DMS 273 (cell line): ENCODE measurements around the gene ERGIC1.
"Not testable (repeated sequence)": the region's sequence is repeated elsewhere in the genome, so short reads cannot be mapped to it uniquely, and the experiment has no call there.

ENCODE experiments used
- DNase-seq: peaks from one replicate; lab custom pipeline; 2025; ENCODE audit not compliant: unreplicated experiment; lab: John Stamatoyannopoulos, UW

ERGIC1 gene

GRCh38 chr5:172833686-172834414 is at the start of gene ERGIC1:
Gene ERGIC1 (plus strand): TSS chr5:172834251. CDS start chr5:172834414, 163 bp downstream.
- peak; percentile 87 for DNase-seq

DNA sequence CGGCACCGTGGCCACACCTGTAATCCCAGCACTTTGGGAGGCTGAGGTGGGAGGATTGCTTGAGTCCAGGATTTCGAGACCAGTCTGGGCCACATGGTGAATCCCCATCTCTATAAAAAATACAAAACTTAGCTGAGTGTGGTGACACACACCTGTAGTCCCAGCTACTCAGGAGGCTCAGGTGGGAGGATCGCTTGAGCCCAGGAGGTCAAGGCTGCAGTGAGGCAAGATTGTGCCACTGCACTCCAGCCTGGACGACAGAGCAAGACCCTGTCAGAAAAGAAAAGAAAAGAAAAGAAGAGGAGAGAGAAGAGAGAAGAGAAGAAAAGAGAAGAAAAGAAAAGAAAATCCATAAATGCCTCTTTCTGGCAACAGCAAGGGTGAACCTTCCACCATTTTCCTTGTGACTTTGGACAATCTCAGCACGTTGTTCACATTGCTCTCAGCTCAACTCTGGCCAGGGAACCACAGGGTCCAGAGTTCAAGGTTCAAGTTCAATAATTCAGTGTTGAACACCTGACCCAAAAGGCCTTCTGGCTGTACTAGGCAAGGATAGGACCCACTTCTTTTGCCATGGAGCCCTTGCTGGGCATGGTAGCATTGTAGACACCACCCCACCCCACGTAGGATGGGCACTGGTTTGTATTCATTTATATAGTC is 48.5 kb upstream of the ERGIC1 start:
- DNase-seq = no peak

DNA sequence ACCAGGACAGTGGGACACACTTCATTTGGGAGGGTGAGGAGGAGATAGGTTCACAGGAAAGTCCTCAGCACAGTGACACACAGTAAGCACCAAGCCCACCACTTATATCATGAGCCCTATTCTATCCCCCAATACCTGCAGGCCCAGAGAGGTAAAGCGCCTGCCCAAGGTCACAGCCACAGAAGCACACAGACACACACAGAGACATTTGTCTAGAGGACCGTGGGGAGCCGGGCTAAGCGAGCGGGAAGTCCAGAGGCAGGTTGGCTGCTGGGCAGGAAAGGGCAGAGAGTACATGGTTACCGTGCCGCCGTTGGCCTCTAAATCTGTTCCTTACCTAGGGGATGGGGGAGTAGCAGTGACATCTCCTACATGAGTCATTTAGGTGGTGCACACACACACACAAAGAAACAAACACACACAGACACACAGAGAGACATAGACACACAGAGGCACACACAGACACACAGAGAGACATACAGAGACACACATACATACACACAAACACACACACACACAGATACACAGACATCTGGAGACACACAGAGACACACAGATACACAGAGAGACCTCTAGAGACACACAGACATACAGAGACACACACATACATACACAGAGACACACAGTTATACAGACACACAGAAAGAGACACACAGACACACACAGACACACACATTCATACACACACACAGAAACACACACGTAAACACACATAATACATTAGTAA is 47.2 kb upstream of the ERGIC1 start:
- DNase-seq = no peak

GRCh38 chr5:172787538-172787937 is 46.5 kb upstream of the ERGIC1 start:
- DNase-seq = not testable (repeated sequence)

- no peak for DNase-seq
These were observed 45.0 kb upstream of the ERGIC1 start for GRCh38 chr5:172788771-172789686.

GRCh38 chr5:172789687-172790495 is 44.2 kb upstream of the ERGIC1 start:
- no peak for DNase-seq

- no peak for DNase-seq
These were observed 43.6 kb upstream of the ERGIC1 start for GRCh38 chr5:172790496-172790889.

DNA sequence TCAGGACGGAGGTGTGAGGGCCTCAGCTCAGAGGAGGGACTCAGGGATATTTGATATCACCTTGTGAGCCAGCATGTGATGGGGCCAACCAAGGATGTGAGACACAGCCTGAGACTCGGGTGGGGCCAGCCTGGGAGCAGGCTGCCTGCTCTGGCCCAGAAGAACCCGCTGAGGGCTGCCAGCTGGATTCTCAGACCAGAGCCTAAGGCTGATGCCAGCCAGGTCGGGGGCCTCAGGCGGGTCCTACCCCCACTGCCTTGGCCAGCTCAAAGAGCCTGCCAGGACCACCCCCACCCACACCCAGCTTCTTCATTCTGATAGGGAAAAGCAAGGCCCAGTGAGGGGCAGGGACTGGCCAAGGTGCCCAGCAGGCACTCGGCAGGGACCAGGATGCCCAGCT is 42.8 kb upstream of the ERGIC1 start:
- no peak for DNase-seq

DNA sequence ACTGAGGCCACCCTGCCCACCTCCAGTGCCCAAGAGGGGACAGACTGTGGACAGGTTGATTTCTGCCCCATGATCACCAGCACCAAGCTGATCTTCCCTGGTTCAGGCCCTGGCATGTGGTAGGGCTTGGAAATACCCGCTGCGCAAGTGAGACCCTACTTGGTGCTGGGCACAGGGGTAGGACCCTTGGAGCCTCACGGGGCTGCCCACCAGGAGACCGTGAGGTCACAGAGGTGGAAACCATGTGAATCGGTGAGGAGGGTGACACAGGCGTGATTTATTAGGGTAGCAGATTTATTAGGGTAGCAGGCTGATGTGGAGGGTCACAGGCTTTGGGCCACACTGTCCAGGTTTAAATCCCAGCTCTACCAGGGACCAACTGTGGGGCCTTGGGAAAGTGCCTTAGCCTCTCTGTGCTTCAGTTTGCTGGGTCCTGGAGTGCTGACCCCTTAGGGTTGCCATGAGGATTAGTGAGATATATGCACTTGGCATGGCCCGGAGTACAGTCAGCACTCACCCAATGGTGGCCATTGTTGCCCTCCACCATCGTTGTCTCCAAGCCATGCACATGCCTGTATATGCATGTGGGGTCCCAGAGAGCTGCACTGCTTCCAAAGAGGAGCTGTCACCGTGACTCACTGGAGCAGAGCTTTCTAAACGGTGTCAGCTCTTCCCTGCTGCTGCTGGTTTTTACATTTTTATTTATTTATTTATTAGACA is 42.2 kb upstream of the ERGIC1 start:
- no peak for DNase-seq

GRCh38 chr5:172792701-172793570 is 41.1 kb upstream of the ERGIC1 start:
- no peak for DNase-seq

DNA sequence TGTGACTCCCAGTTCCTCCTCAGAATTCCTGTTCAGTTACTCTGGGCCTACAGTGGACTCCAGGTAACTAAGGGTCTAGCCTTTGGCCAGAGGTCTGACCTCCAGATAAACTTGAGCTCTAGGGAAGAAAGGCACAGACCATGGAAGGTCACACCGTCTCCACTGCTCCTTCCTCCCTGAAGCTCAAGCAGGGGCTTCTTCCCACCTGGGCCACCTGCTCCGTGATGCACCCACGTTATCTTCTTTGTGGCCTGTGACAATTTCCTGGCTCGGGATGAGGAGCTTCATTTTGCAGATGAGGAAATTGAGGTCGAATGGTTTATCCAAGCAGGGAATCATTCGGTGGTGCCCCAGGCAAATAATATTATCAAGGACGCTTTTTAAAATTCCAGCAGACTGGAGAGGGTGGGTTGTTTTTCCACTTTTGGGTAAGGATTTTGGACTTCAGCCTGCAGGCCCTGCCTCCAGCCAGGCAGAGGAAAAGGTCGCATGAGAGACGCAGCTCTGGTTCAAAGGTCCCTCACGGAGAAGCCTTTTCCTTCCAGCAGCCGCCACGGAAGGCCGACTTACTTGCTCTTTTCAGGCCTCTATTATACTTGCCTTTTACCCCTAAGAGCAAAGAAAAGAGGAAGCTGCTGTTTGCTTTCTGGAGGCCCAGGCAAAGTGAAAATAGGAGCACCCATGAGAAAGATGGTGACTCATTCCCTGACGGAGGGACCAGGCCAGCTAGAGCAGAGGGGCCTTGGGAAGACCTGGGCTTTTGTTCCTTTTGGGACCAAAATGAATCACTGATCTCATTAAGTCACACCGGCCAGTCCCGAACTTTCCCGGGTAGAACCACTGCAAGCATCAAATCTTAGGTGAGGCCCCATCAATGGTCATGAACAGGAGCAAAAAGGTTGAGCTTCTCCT is 40.2 kb upstream of the ERGIC1 start:
- DNase-seq = no peak

- DNase-seq = peak; percentile 98
These were observed 38.6 kb upstream of the ERGIC1 start for GRCh38 chr5:172795318-172795977.

DNA sequence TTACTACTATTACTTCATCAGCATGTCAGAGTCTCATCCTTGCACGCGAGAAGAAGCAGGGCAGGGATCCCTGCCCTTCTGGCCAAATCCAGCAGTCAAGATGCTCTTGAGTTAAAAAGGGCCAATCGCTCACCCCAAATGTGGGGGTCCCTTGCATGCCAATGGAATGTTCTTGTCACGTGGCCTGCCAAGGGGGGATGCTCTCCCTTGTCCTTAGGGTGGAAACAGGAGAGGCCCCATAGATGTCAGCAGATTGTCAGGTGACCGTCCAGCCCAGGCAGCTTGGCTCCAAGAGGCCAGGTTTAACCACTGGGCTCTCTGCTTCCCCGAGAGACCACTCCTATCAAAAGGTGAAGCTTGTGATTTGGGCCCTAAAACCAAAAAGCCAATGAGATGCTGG is 37.7 kb upstream of the ERGIC1 start:
- no peak for DNase-seq

DNA sequence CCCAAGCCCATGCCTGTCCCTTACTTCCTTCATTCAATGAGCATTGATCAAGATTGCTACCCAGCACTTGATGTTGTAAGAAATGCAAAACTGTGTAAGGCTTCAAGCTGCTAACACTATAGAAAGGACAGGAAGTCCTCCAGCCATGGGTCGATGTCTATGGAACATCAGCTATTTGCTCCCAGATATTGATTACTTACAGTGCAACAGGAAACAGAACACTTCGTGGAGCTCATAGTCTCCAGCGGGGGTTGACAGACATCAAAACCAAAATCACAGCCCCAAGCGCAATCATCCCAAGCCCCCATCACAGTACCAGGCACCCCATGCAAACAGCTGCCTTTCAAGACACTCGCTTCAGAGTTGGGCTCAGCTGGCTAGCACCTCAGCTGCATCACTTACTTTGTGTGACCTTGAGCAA is 36.3 kb upstream of the ERGIC1 start:
- DNase-seq = no peak

- no peak for DNase-seq
These were observed 35.4 kb upstream of the ERGIC1 start for GRCh38 chr5:172798422-172799215.

DNA sequence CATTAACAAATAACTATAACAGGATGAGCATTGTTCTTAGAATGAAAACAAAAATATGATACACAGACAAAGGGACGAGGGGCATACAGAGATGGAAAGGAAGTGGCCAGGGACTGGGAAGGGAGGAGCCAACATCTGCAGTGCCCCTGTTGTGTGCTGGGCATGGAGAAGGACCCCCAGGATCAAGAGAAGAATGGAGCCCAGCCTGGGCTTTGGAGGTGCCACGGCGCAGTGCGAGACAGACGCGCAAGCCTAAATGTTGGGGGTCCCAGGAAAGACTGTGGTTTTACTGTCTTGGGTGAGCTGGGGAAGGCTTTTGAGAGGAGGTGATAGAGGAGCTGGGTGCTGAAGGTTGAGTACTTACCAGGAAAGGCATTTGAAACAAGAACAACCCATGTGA is 34.6 kb upstream of the ERGIC1 start:
- DNase-seq = no peak
